ENCODE data around the gene DDR2. TPM values are rescaled to one million over a fixed set of nuclear protein-coding genes. Genes with fewer than 3 reads are reported as not detected.
A peak's percentile ranks its signal among the peaks of the same experiment; 100 is the strongest.

Gene DDR2
- total and polyA plus RNA-seq, 12 donors, result 15.1 to 349 (median 233) TPM

DNA sequence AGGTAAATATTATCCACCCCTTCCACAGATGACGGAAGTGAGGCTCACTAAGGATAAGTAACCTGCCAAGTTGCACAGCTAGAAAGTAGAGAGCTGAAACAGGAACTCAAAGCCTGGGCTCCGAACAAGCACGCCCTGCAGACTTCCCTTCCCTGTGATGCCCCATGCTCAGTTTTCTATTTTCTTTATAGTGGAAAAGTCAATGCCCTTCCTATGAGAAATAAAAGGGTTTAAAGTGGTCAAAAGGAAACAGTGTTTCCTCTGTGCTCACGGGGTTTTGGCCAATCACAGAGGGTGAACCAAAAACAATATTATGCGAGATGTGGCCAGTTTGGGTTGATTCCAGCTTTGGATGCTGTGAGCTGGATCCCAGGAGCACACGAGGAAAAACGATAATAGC, 44.5 kb downstream of the DDR2 start:
- WGBS, 4 donors, result 44 to 56% (median 48%) methylated on average over 7 of the region's 7 CpGs
- TF ChIP-seq, protein P1, sequence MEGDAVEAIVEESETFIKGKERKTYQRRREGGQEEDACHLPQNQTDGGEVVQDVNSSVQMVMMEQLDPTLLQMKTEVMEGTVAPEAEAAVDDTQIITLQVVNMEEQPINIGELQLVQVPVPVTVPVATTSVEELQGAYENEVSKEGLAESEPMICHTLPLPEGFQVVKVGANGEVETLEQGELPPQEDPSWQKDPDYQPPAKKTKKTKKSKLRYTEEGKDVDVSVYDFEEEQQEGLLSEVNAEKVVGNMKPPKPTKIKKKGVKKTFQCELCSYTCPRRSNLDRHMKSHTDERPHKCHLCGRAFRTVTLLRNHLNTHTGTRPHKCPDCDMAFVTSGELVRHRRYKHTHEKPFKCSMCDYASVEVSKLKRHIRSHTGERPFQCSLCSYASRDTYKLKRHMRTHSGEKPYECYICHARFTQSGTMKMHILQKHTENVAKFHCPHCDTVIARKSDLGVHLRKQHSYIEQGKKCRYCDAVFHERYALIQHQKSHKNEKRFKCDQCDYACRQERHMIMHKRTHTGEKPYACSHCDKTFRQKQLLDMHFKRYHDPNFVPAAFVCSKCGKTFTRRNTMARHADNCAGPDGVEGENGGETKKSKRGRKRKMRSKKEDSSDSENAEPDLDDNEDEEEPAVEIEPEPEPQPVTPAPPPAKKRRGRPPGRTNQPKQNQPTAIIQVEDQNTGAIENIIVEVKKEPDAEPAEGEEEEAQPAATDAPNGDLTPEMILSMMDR (IDR thresholded peaks at IDR 0.05), result no peak
- TF ChIP-seq POLR2A (IDR thresholded peaks at IDR 0.05), result no peak
- intact Hi-C loops (cut with DNase I), result no loop called here
- no peak for DNase-seq
- Histone ChIP-seq H3K27me3 (no peaks in the 10 kb centered on the region), H3K4me1 (replicated peaks in 1 of 2) (peaks cover 61 to 88% of the 10 kb centered on the region in 2 donors), H3K27ac (peak overlapping the region; percentile 76 to 93 (median 84)), H3K9me3 (replicated peaks in 1 of 3) (no peaks in the 10 kb centered on the region), H3K36me3 (replicated peaks in 1 of 2) (no peaks in the 10 kb centered on the region), H3K4me3 (no peak overlapping the region)

GRCh38 chr1:162677607-162678371, 45.5 kb downstream of the DDR2 start:
- Histone ChIP-seq H3K36me3 (replicated peaks in 1 of 2) (no peaks in the 10 kb centered on the region), H3K4me3 (no peak overlapping the region), H3K4me1 (replicated peaks in 1 of 2) (peaks cover 61 to 84% of the 10 kb centered on the region in 2 donors), H3K27me3 (no peaks in the 10 kb centered on the region), H3K9me3 (replicated peaks in 1 of 3) (no peaks in the 10 kb centered on the region), H3K27ac (peak overlapping the region; percentile 51 to 93 (median 84))
- TF ChIP-seq POLR2A (IDR thresholded peaks at IDR 0.05), result no peak
- TF ChIP-seq, protein P1 (IDR thresholded peaks at IDR 0.05), result peak in 1 of 6 experiments; percentile 11
- 65 to 73% (median 67%) methylated on average over 4 of the region's 4 CpGs for WGBS, 4 donors
- no peak for DNase-seq
- intact Hi-C loops (cut with DNase I), result no loop called here

GRCh38 chr1:162678439-162678838, 46.2 kb downstream of the DDR2 start:
- peak overlapping the region; percentile 51 to 92 (median 84) for H3K27ac ChIP-seq
- no peaks in the 10 kb centered on the region for H3K36me3 ChIP-seq (replicated peaks in 1 of 2)
- 33 to 39% (median 37%) methylated on average over 4 of the region's 4 CpGs for WGBS, 4 donors
- peak; percentile 71 to 92 (median 85) for DNase-seq
- intact Hi-C loops (cut with DNase I), result no loop called here
- no peak overlapping the region for H3K4me3 ChIP-seq
- no peaks in the 10 kb centered on the region for H3K27me3 ChIP-seq
- H3K9me3 ChIP-seq (replicated peaks in 1 of 3), result no peaks in the 10 kb centered on the region
- peak in 1 of 2 donors; percentile 14 for TF ChIP-seq POLR2A (IDR thresholded peaks at IDR 0.05)
- TF ChIP-seq, protein P1 (IDR thresholded peaks at IDR 0.05), result no peak
- peaks cover 58 to 77% of the 10 kb centered on the region in 2 donors for H3K4me1 ChIP-seq (replicated peaks in 1 of 2)

- intact Hi-C loops (cut with DNase I), result no loop called here
- H3K4me1 ChIP-seq (replicated peaks in 1 of 2), result peaks cover 50 to 69% of the 10 kb centered on the region in 2 donors
- H3K27ac ChIP-seq, result peak overlapping the region; percentile 51 to 92 (median 84)
- H3K36me3 ChIP-seq (replicated peaks in 1 of 2), result no peaks in the 10 kb centered on the region
- TF ChIP-seq POLR2A (IDR thresholded peaks at IDR 0.05), result no peak
- TF ChIP-seq, protein P1 (IDR thresholded peaks at IDR 0.05), result no peak
- no peak for DNase-seq
- no peaks in the 10 kb centered on the region for H3K27me3 ChIP-seq
- H3K9me3 ChIP-seq (replicated peaks in 1 of 3), result no peaks in the 10 kb centered on the region
- WGBS, 4 donors, result 0 to 54% (median 0%) methylated on average over 1 of the region's 1 CpG
- no peak overlapping the region for H3K4me3 ChIP-seq
Observed at GRCh38 chr1:162679298-162679697, 47.0 kb downstream of the DDR2 start.
